ENCODE measurements around the gene KSR1.

DNA sequence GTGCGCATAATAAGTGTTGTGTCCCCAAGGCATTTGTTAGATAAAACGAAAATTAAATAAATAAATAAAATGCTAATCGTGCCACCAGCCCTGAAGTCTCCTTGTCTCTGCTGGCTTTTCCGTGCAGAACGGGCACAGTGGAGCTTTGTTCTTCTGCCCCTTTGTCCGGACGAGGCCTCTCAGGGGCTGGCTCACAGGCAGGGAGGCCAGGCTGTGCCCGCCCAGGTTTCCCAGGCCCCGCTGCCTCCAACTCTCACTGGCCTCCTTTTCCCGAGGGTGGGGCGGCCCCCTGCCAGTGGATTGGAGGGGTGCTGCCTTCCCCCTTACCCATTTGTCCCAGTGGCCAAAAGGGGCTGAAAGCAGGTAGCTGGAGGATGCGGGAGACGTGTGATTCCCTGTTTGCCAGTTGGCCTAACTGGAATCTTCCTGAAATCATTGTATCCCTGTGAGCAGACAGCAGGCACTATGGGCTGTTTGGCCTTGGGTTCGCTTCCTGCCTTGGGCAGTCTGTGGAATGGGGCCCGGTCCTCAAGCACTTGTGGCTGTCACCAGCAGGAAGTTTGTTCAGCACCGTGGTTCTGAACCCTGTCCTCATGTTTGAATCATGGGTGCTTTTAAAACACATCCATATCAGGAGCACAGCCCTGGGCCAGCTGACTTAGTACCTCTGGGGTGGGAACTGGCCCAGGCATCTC is 64.4 kb downstream of the KSR1 start:
- TF ChIP-seq CTCF (conservative IDR thresholded peaks at IDR 0.05; ENCODE audit: low read depth in 2 of 2) (no peak), EZH2phosphoT487 (IDR thresholded peaks at IDR 0.05; ENCODE audit: unreplicated experiment) (no peak), EZH2 (IDR thresholded peaks at IDR 0.05; ENCODE audit: low read depth, unreplicated experiment) (no peak), REST (IDR thresholded peaks at IDR 0.05; ENCODE audit: unreplicated experiment) (no peak), ZNF114 (CRISPR knock-in tag; IDR thresholded peaks at IDR 0.05) (no peak), ZNF331 (CRISPR knock-in tag; IDR thresholded peaks at IDR 0.05; ENCODE audit: low read depth) (no peak)
